HCT116 (cell line): Measurements from ENCODE around the gene PRR23E. TPM values are rescaled to one million over a fixed set of nuclear protein-coding genes. Genes with fewer than 3 reads are reported as not detected.

ENCODE experiments used
- ATAC-seq: fragments of 200-7000 bp; cut with Tn5 transposase; 2 replicates; pipeline ENCODE4 v1.9.1; 2020; ENCODE audit warnings: mild to moderate bottlenecking, moderate library complexity
- BruUV-seq: library from RNA; stranded (reverse); fragments of 400-500 nt; replicated peaks from 2 replicates; lab custom pipeline; 2021; lab: Mats Ljungman, UMichigan
- CTCF ChIA-PET: fragments of 300-600 bp; sonication (Branson Sonifier 250); formaldehyde crosslinking; loops from one replicate; lab custom pipeline; 2021; ENCODE audit warnings: antibody characterized with exemption; lab: Charles Lee
- POLR2A ChIA-PET: fragments of 300-600, 350-600 bp; sonication (Branson Sonifier 250); formaldehyde crosslinking; loops from one replicate; lab custom pipeline; 2021; ENCODE audit warnings: antibody characterized with exemption; lab: Charles Lee
- RAD21 ChIA-PET, 2 experiments: fragments of 300-600 bp; sonication (Branson Sonifier 250); formaldehyde crosslinking; loops; one replicate each; lab custom pipeline; 2023; ENCODE audit warnings: low total read pairs in 2 of 2; ENCODE audit not compliant: uncharacterized antibody in 2 of 2, unreplicated experiment in 2 of 2, low non-redundant PET in 1 of 2; lab: Charles Lee
- DNase-seq: peaks from one replicate; pipeline ENCODE4 v3.0.0-alpha.2; 2010; ENCODE audit warnings: low read depth, low spot score
- H2AFZ ChIP-seq: fragments of 200-600 bp; shearing (Covaris generic), sonication (generic); 2 replicates; pipeline ENCODE4 v1.6.1; 2017; ENCODE audit warnings: low read depth, mixed run types, mixed read lengths, antibody characterized with exemption, low read length; ENCODE audit not compliant: poor library complexity, severe bottlenecking
- H3K27ac ChIP-seq: 2 replicates; pipeline ENCODE4 v1.5.1; 2012; ENCODE audit warnings: low read depth, low read length
- H3K27me3 ChIP-seq: fragments of 200-600 bp; sonication (generic); 2 replicates; pipeline ENCODE4 v1.6.1; 2016; ENCODE audit warnings: mixed run types, low read length, mixed read lengths; ENCODE audit not compliant: insufficient read depth
- H3K36me3 ChIP-seq, 2 experiments: fragments of 200-500 bp in 1 of 2; fragments of 200-600 bp in 1 of 2; sonication (Bioruptor generic) in 1 of 2; sonication (generic) in 1 of 2; 2 replicates each; pipeline versions ENCODE4 v1.5.1 to v1.6.1; 2014 to 2016; ENCODE audit warnings: low read length in 2 of 2, inconsistent platforms in 1 of 2, mixed read lengths in 1 of 2, mixed run types in 1 of 2; ENCODE audit not compliant: insufficient read depth in 2 of 2, control insufficient read depth in 1 of 2
- H3K4me1 ChIP-seq, 2 experiments: fragments of 200-600 bp in 1 of 2; sonication (generic) in 1 of 2; 2 replicates each; pipeline versions ENCODE4 v1.5.1 to v1.6.1; 2012 to 2017; ENCODE audit warnings: low read length in 2 of 2, inconsistent platforms in 1 of 2, mild to moderate bottlenecking in 1 of 2, mixed read lengths in 1 of 2, mixed run types in 1 of 2, moderate library complexity in 1 of 2; ENCODE audit not compliant: insufficient read depth in 2 of 2, control insufficient read depth in 1 of 2
- H3K4me2 ChIP-seq: fragments of 200-600 bp; sonication (generic); 2 replicates; pipeline ENCODE4 v1.6.1; 2017; ENCODE audit warnings: mixed run types, low read length, mixed read lengths
- H3K4me3 ChIP-seq, 2 experiments: fragments of 200-600 bp in 1 of 2; sonication (generic) in 1 of 2; replicated peaks in 1 of 2; 2 replicates each; pipeline ENCODE4 v1.5.1; 2011 to 2016; ENCODE audit warnings: low read length in 2 of 2, control low read depth in 1 of 2, low read depth in 1 of 2, mild to moderate bottlenecking in 1 of 2, mixed read lengths in 1 of 2, mixed run types in 1 of 2
- H3K79me2 ChIP-seq: fragments of 200-600 bp; sonication (generic); 2 replicates; pipeline ENCODE4 v1.6.1; 2017; ENCODE audit warnings: mild to moderate bottlenecking, mixed run types, low read length, moderate library complexity, mixed read lengths; ENCODE audit not compliant: insufficient read depth
- H3K9ac ChIP-seq: fragments of 200-600 bp; sonication (generic); 2 replicates; pipeline ENCODE4 v1.6.1; 2016; ENCODE audit warnings: low read length, mixed read lengths
- H3K9me2 ChIP-seq: fragments of 200-600 bp; sonication (generic), shearing (Covaris generic); 2 replicates; pipeline ENCODE4 v1.6.1; 2017; ENCODE audit warnings: mixed run types, mild to moderate bottlenecking, moderate library complexity; ENCODE audit not compliant: insufficient read depth
- H3K9me3 ChIP-seq, 2 experiments: fragments of 200-500 bp in 1 of 2; fragments of 200-600 bp in 1 of 2; sonication (Bioruptor generic) in 1 of 2; sonication (generic) in 1 of 2; 2 replicates each; pipeline ENCODE4 v1.6.1; 2014 to 2017; ENCODE audit warnings: low read length in 2 of 2, mixed read lengths in 2 of 2, inconsistent platforms in 1 of 2, low read depth in 1 of 2, mild to moderate bottlenecking in 1 of 2, mixed run types in 1 of 2, moderate library complexity in 1 of 2; ENCODE audit not compliant: control insufficient read depth in 1 of 2, insufficient read depth in 1 of 2
- H4K20me1 ChIP-seq: fragments of 200-600 bp; sonication (generic), shearing (Covaris generic); 2 replicates; pipeline ENCODE4 v1.6.1; 2017; ENCODE audit warnings: mixed run types, mild to moderate bottlenecking, moderate library complexity; ENCODE audit not compliant: insufficient read depth
- CBX3 ChIP-seq: IDR thresholded peaks from 2 replicates; pipeline ENCODE4 v1.6.1; 2012; ENCODE audit warnings: low read depth
- CEBPB ChIP-seq: IDR thresholded peaks from 2 replicates; pipeline ENCODE4 v1.6.1; 2012; ENCODE audit warnings: low read depth
- EGR1 ChIP-seq: IDR thresholded peaks from 2 replicates; pipeline ENCODE4 v1.6.1; 2012; ENCODE audit warnings: low read depth
- ELF1 ChIP-seq: IDR thresholded peaks from 2 replicates; pipeline ENCODE4 v1.6.1; 2012; ENCODE audit warnings: low read depth, borderline replicate concordance
- EZH2 ChIP-seq: fragments of 200-600 bp; sonication (generic); IDR thresholded peaks from 2 replicates; pipeline ENCODE4 v1.6.1; 2017; ENCODE audit warnings: antibody characterized with exemption, mixed run types
- EZH2phosphoT487 ChIP-seq: fragments of 200-600 bp; IDR thresholded peaks from 2 replicates; pipeline ENCODE4 v1.6.1; 2018; ENCODE audit warnings: antibody characterized with exemption, borderline replicate concordance
- FOSL1 ChIP-seq: IDR thresholded peaks from 2 replicates; pipeline ENCODE4 v1.6.1; 2012; ENCODE audit warnings: low read depth
- JUND ChIP-seq: IDR thresholded peaks from 2 replicates; pipeline ENCODE4 v1.6.1; 2012
- MAX ChIP-seq: IDR thresholded peaks from 2 replicates; pipeline ENCODE4 v1.6.1; 2012
- POLR2A ChIP-seq: IDR thresholded peaks from 2 replicates; pipeline ENCODE4 v1.7.0; 2011; ENCODE audit warnings: borderline replicate concordance; ENCODE audit not compliant: insufficient read depth, insufficient read length; ENCODE audit errors: extremely low read depth
- POLR2AphosphoS5 ChIP-seq: IDR thresholded peaks from 2 replicates; pipeline ENCODE4 v1.6.1; 2011; ENCODE audit warnings: mild to moderate bottlenecking, low read depth, low read length, moderate library complexity
- RAD21 ChIP-seq: IDR thresholded peaks from 2 replicates; pipeline ENCODE4 v1.6.1; 2012; ENCODE audit warnings: low read depth, mild to moderate bottlenecking
- REST ChIP-seq: IDR thresholded peaks from 2 replicates; pipeline ENCODE4 v1.6.1; 2012; ENCODE audit warnings: low read depth
- SRF ChIP-seq: IDR thresholded peaks from 2 replicates; pipeline ENCODE4 v1.6.1; 2012; ENCODE audit warnings: low read depth
- TCF7L2 ChIP-seq: IDR thresholded peaks from 2 replicates; pipeline ENCODE4 v1.7.0; 2011; ENCODE audit warnings: borderline replicate concordance, inconsistent platforms; ENCODE audit not compliant: insufficient read depth, insufficient read length; ENCODE audit errors: extremely low read depth
- YY1 ChIP-seq: IDR thresholded peaks from 2 replicates; pipeline ENCODE4 v1.6.1; 2011; ENCODE audit warnings: low read length, low read depth, moderate library complexity, mild to moderate bottlenecking; ENCODE audit not compliant: insufficient replicate concordance; ENCODE audit errors: extremely low read depth
- ZFX ChIP-seq: fragments of 450-650 bp; IDR thresholded peaks from 2 replicates; pipeline ENCODE4 v1.6.1; 2017
- ZNF274 ChIP-seq: fragments of 200-500 bp; sonication (Bioruptor generic); IDR thresholded peaks from 2 replicates; pipeline ENCODE4 v1.6.1; 2014; ENCODE audit warnings: mild to moderate bottlenecking, low read depth, low read length, inconsistent platforms
- intact Hi-C: fragments of 100-400 bp; cut with micrococcal nuclease; formaldehyde crosslinking; loops from 2 replicates; pipeline ENCODE4 v1.10.0; 2022
- total RNA-seq: library from RNA; stranded (reverse); gene quantifications from one replicate; pipeline ENCODE4 v1.2.1, GENCODE V29; 2021; ENCODE audit not compliant: unreplicated experiment
- TF ChIP-seq, protein P1 (sequence below): IDR thresholded peaks from 2 replicates; pipeline ENCODE4 v1.6.1; 2012
- TF ChIP-seq, protein P2 (sequence below), 3 experiments: fragments of 200-600 bp in 1 of 3; sonication (generic) in 1 of 3; IDR thresholded peaks in 2 of 3; conservative IDR thresholded peaks in 1 of 3; 2 replicates each; pipeline ENCODE4 v1.5.1; 2012 to 2017; ENCODE audit warnings: low read depth in 2 of 3, low read length in 2 of 3, antibody characterized with exemption in 1 of 3, borderline replicate concordance in 1 of 3, control low read depth in 1 of 3, mild to moderate bottlenecking in 1 of 3, mixed read lengths in 1 of 3, mixed run types in 1 of 3, moderate library complexity in 1 of 3; ENCODE audit not compliant: insufficient read depth in 1 of 3

Gene PRR23E
- total RNA-seq, 1 experiment from 2014 or later: not detected

GRCh38 chr3:127228866-127229265 lies 35.9 kb downstream of the PRR23E start:
- H3K9me3 ChIP-seq: peaks cover 3 to 5% of the 10 kb centered on the region in 2 experiments; a peak in 1 of 4 replicates
- no peak overlapping the region for H3K9ac ChIP-seq
- ATAC-seq: no peak
- H3K4me3 ChIP-seq: no peak overlapping the region
- H3K27ac ChIP-seq: no peak overlapping the region
- H3K4me1 ChIP-seq: peaks cover 6 to 20% of the 10 kb centered on the region in 2 experiments; a peak in 3 of 4 replicates
- no TSS peak for BruUV-seq
- H3K27me3 ChIP-seq: no peaks in the 10 kb centered on the region
- no peak for DNase-seq
- no peak for TF ChIP-seq ZFX
- TF ChIP-seq POLR2AphosphoS5: no peak
- no peak for TF ChIP-seq FOSL1
- TF ChIP-seq CEBPB: no peak
- TF ChIP-seq TCF7L2: no peak
- TF ChIP-seq POLR2A: no peak
- TF ChIP-seq YY1: no peak
- no peak for TF ChIP-seq ZNF274
- TF ChIP-seq RAD21: no peak
- no peak for TF ChIP-seq EZH2phosphoT487
- no peak for TF ChIP-seq MAX
- TF ChIP-seq, protein P1, sequence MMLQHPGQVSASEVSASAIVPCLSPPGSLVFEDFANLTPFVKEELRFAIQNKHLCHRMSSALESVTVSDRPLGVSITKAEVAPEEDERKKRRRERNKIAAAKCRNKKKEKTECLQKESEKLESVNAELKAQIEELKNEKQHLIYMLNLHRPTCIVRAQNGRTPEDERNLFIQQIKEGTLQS: no peak
- no peak for TF ChIP-seq EGR1
- no peak for TF ChIP-seq CBX3
- no peak for TF ChIP-seq JUND
- TF ChIP-seq SRF: no peak
- TF ChIP-seq EZH2: no peak
- TF ChIP-seq ELF1: no peak
- TF ChIP-seq, protein P2, sequence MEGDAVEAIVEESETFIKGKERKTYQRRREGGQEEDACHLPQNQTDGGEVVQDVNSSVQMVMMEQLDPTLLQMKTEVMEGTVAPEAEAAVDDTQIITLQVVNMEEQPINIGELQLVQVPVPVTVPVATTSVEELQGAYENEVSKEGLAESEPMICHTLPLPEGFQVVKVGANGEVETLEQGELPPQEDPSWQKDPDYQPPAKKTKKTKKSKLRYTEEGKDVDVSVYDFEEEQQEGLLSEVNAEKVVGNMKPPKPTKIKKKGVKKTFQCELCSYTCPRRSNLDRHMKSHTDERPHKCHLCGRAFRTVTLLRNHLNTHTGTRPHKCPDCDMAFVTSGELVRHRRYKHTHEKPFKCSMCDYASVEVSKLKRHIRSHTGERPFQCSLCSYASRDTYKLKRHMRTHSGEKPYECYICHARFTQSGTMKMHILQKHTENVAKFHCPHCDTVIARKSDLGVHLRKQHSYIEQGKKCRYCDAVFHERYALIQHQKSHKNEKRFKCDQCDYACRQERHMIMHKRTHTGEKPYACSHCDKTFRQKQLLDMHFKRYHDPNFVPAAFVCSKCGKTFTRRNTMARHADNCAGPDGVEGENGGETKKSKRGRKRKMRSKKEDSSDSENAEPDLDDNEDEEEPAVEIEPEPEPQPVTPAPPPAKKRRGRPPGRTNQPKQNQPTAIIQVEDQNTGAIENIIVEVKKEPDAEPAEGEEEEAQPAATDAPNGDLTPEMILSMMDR (IDR thresholded peaks at IDR 0.05 in 2 of 3, conservative IDR thresholded peaks at IDR 0.05 in 1 of 3; ENCODE audit: borderline replicate concordance in 1 of 3, insufficient read depth in 1 of 3, low read depth in 2 of 3, low read length in 2 of 3): no peak
- TF ChIP-seq REST: no peak
- ChIA-PET POLR2A (no interaction called here), RAD21 (no interaction called here), CTCF (no interaction called here)
- H3K36me3 ChIP-seq: no peaks in the 10 kb centered on the region
- H3K4me2 ChIP-seq: no peak overlapping the region
- no peaks in the 10 kb centered on the region for H4K20me1 ChIP-seq
- H3K9me2 ChIP-seq: no peaks in the 10 kb centered on the region
- H2AFZ ChIP-seq: no peak overlapping the region
- intact Hi-C loops: no loop called here
- no peaks in the 10 kb centered on the region for H3K79me2 ChIP-seq
